ENCODE data around the gene SIPA1L3. TPM values are rescaled to one million over a fixed set of nuclear protein-coding genes. Genes with fewer than 3 reads are reported as not detected.

SIPA1L3 gene
- total and polyA plus RNA-seq, 4 donors: 9.6 to 50.5 (median 27.6) TPM

DNA sequence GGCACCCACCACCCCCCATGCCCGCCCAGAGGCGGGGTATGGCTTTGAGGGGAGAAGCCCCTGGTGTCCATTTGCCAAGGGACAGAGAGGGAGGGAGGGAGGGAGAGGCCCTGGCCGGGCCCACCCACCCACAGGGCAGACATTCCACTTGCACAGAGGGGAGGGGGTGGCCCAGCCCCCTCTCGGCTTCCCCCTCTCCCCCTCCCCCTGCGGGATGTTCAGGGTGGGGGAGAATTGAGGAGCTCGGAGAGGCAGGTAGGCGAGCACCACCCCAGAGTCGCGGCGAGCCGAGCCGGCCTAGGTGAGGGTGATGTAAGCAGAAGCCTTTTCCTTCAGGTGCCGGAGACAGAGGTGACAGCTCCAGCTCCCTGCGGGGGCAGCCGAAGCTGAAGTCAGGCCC is 304.8 kb downstream of the SIPA1L3 start:
- peaks cover 0 to 5% (median 0%) of the 10 kb centered on the region in 4 donors for H3K36me3 ChIP-seq (ENCODE audit: control insufficient read depth in 4 of 4, insufficient read depth in 4 of 4, low read length in 4 of 4)
- peaks cover 3 to 29% (median 9%) of the 10 kb centered on the region in 5 donors for H3K4me1 ChIP-seq (ENCODE audit: control insufficient read depth in 5 of 5, insufficient read depth in 5 of 5, low read length in 5 of 5)
- no peak overlapping the region for H3K4me3 ChIP-seq
- WGBS, 2 donors: 31 to 36% methylated on average over 12 to 15 of the region's 15 CpGs
- TF ChIP-seq, protein P1, sequence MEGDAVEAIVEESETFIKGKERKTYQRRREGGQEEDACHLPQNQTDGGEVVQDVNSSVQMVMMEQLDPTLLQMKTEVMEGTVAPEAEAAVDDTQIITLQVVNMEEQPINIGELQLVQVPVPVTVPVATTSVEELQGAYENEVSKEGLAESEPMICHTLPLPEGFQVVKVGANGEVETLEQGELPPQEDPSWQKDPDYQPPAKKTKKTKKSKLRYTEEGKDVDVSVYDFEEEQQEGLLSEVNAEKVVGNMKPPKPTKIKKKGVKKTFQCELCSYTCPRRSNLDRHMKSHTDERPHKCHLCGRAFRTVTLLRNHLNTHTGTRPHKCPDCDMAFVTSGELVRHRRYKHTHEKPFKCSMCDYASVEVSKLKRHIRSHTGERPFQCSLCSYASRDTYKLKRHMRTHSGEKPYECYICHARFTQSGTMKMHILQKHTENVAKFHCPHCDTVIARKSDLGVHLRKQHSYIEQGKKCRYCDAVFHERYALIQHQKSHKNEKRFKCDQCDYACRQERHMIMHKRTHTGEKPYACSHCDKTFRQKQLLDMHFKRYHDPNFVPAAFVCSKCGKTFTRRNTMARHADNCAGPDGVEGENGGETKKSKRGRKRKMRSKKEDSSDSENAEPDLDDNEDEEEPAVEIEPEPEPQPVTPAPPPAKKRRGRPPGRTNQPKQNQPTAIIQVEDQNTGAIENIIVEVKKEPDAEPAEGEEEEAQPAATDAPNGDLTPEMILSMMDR (IDR thresholded peaks at IDR 0.05; ENCODE audit: control extremely low read depth, extremely low read depth): no peak
- peak in 1 of 3 donors; percentile 25 for DNase-seq
- H3K27me3 ChIP-seq (ENCODE audit: control insufficient read depth in 3 of 3, insufficient read depth in 3 of 3, low read length in 2 of 3): peaks cover 0 to 5% (median 0%) of the 10 kb centered on the region in 3 donors
- H3K9ac ChIP-seq (ENCODE audit: insufficient read depth in 1 of 2, low read length in 2 of 2): no peak overlapping the region
- peaks cover 0 to 2% (median 0%) of the 10 kb centered on the region in 4 donors for H3K9me3 ChIP-seq (ENCODE audit: control insufficient read depth in 4 of 4, insufficient read depth in 3 of 4, low read length in 3 of 4)
- ATAC-seq (ENCODE audit: insufficient read depth, low FRiP score): no peak
- H3K27ac ChIP-seq (ENCODE audit: low read depth in 1 of 2, low read length in 1 of 2): no peak overlapping the region

DNA sequence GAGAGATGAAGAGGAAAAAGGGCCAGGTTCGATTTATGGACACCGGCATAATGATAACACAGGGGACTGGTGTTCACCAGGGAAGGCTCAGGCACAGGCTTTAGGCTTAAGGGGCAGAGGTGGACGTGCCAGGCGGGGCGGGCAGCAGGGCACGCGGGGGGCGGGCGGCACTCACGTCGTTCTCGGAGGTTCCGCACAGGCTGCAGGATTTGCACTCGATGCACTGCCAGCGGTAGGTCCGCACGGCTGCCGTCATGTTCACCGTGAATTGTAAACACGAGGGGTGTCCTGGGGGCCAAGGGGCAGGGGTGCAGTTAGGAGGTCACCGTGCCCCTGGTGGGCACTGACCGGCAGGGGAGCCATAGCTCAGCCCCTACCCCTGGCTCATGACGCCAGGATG is 306.5 kb downstream of the SIPA1L3 start:
- H3K36me3 ChIP-seq (ENCODE audit: control insufficient read depth in 4 of 4, insufficient read depth in 4 of 4, low read length in 4 of 4): peaks cover 0 to 1% (median 0%) of the 10 kb centered on the region in 4 donors
- WGBS, 2 donors: 79 to 89% methylated on average over 21 to 23 of the region's 23 CpGs
- peaks cover 0 to 2% (median 0%) of the 10 kb centered on the region in 4 donors for H3K9me3 ChIP-seq (ENCODE audit: control insufficient read depth in 4 of 4, insufficient read depth in 3 of 4, low read length in 3 of 4)
- peaks cover 0 to 5% (median 0%) of the 10 kb centered on the region in 3 donors for H3K27me3 ChIP-seq (ENCODE audit: control insufficient read depth in 3 of 3, insufficient read depth in 3 of 3, low read length in 2 of 3)
- no peak overlapping the region for H3K4me3 ChIP-seq
- no peak for DNase-seq
- no peak for ATAC-seq (ENCODE audit: insufficient read depth, low FRiP score)
- TF ChIP-seq, protein P1 (IDR thresholded peaks at IDR 0.05; ENCODE audit: control extremely low read depth, extremely low read depth): no peak
- peaks cover 3 to 22% (median 9%) of the 10 kb centered on the region in 5 donors for H3K4me1 ChIP-seq (ENCODE audit: control insufficient read depth in 5 of 5, insufficient read depth in 5 of 5, low read length in 5 of 5)
- no peak overlapping the region for H3K27ac ChIP-seq (ENCODE audit: low read depth in 1 of 2, low read length in 1 of 2)
- no peak overlapping the region for H3K9ac ChIP-seq (ENCODE audit: insufficient read depth in 1 of 2, low read length in 2 of 2)

DNA sequence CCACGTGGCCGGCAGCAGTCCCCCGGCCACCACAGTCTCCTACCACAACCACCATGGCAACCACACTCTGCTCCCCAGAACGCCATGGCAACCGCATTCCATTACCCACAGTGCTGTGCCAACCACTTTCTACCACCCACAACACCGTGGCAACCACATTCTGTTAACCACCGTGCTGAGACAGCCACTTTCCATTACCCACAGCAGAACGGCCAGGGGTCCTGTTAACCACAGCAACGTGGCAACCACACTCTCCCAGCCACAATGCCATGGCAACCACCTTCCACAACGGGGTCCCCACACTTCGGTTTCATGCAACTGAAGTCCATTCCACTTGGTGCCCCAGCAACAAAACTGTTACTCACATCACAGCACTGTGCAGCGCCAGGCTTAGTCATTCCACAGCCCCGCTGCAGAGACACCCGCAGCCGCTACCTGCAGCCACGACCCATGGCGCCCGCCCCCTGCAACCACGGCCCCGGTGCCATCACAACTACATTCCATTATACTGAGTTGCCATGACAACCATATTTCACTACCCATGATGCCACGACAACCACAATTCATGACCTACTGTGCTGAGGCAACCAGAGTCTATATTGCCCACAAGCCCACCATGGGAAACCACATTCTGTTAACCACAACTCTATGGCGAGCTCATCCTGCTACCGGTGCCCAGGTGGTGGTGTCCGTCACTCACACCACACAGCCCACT is 307.1 kb downstream of the SIPA1L3 start:
- TF ChIP-seq, protein P1 (IDR thresholded peaks at IDR 0.05; ENCODE audit: control extremely low read depth, extremely low read depth): no peak
- no peak overlapping the region for H3K4me3 ChIP-seq
- H3K4me1 ChIP-seq (ENCODE audit: control insufficient read depth in 5 of 5, insufficient read depth in 5 of 5, low read length in 5 of 5): peaks cover 2 to 18% (median 9%) of the 10 kb centered on the region in 5 donors
- no peak overlapping the region for H3K27ac ChIP-seq (ENCODE audit: low read depth in 1 of 2, low read length in 1 of 2)
- H3K36me3 ChIP-seq (ENCODE audit: control insufficient read depth in 4 of 4, insufficient read depth in 4 of 4, low read length in 4 of 4): peaks cover 0 to 1% (median 0%) of the 10 kb centered on the region in 4 donors
- peaks cover 0 to 5% (median 0%) of the 10 kb centered on the region in 3 donors for H3K27me3 ChIP-seq (ENCODE audit: control insufficient read depth in 3 of 3, insufficient read depth in 3 of 3, low read length in 2 of 3)
- peak; percentile 28 to 55 (median 32) for DNase-seq
- peaks cover 0 to 2% (median 0%) of the 10 kb centered on the region in 4 donors for H3K9me3 ChIP-seq (ENCODE audit: control insufficient read depth in 4 of 4, insufficient read depth in 3 of 4, low read length in 3 of 4)
- H3K9ac ChIP-seq (ENCODE audit: insufficient read depth in 1 of 2, low read length in 2 of 2): no peak overlapping the region
- no peak for ATAC-seq (ENCODE audit: insufficient read depth, low FRiP score)
- WGBS, 2 donors: 33 to 47% methylated on average over 24 of the region's 24 CpGs

All from lung (tissue), 12 donors.